Lower lobe of right lung (tissue), 2 donors: ENCODE data around the gene RYR1. TPM values are rescaled to one million over a fixed set of nuclear protein-coding genes. Genes with fewer than 3 reads are reported as not detected.
A peak's percentile ranks its signal among the peaks of the same experiment; 100 is the strongest.
"Not testable (repeated sequence)": the region's sequence is repeated elsewhere in the genome, so short reads cannot be mapped to it uniquely, and the experiment has no call there.

Experiments
- ATAC-seq, 2 donors: fragments of 200-7000 bp; cut with Tn5 transposase; one replicate each; pipeline ENCODE4 v1.9.1; 2020 to 2022; ENCODE audit warnings: mild to moderate bottlenecking in 2 of 2, moderate library complexity in 2 of 2
- DNase-seq: peaks from one replicate; pipeline ENCODE4 v3.0.0-alpha.2; 2020
- H3K27ac ChIP-seq: fragments of 200-600 bp; one replicate; pipeline ENCODE4 v1.8.0; 2022
- H3K27me3 ChIP-seq: fragments of 200-600 bp; one replicate; pipeline ENCODE4 v1.8.0; 2022; ENCODE audit warnings: low read depth
- H3K36me3 ChIP-seq: fragments of 200-600 bp; one replicate; pipeline ENCODE4 v1.8.0; 2022; ENCODE audit warnings: mild to moderate bottlenecking
- H3K4me1 ChIP-seq: fragments of 200-600 bp; one replicate; pipeline ENCODE4 v1.8.0; 2022
- H3K4me3 ChIP-seq: fragments of 200-600 bp; one replicate; pipeline ENCODE4 v1.8.0; 2022; ENCODE audit warnings: mild to moderate bottlenecking
- H3K9me3 ChIP-seq: fragments of 200-600 bp; one replicate; pipeline ENCODE4 v1.8.0; 2022
- CTCF ChIP-seq: fragments of 200-600 bp; IDR thresholded peaks from one replicate; pipeline ENCODE4 v1.8.0; 2022; ENCODE audit warnings: antibody characterized with exemption, mild to moderate bottlenecking
- intact Hi-C: fragments of 100-400 bp; cut with DNase I; formaldehyde crosslinking; loops from one replicate; pipeline ENCODE4 v1.11.0; 2022
- total RNA-seq: library from RNA; stranded (reverse); fragmentation: NEBNext Ultra II Directional; extraction: Animal tissue kit (Norgen Biotek cat#: 25700); gene quantifications from one replicate; pipeline ENCODE4 v1.2.1, GENCODE V29; 2021
- donor health status: DM: no; HTN: yes; CAD: no; lungs with severe emphysema.

RYR1 gene
- total RNA-seq, 1 donor from 2014 or later = 9.2 TPM

DNA sequence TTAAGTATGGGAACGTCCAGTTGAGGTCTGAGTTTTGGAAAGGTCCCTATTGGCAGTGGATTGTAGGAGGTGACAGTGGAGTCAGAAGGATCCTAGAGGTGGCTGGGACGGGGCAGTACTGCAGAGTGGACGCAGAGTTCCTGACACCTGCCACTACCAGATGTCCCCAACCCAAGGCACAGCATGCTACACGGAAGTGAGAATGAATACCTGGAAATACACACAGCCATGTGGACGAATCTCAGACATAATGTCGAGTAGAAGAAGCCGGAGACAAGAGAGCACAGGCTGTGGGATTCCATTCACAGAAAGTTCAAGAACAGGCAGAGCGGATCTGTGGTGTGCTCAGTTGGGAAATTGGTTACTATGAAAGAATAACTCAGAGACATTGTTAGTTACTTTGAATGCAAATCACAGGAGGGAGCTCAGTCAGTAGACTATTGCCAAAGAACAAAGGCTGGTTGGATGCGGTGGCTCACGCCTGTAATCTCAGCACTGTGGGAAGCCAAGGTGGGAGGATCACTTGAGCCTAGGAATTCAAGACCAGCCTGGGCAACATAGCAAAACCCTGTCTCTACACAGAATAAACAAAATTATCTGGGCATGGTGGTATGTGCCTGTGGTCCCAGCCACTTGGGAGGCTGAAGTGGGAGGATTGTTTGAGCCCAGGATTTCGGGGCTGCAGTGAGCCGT is 37.4 kb downstream of the RYR1 start:
- no peak for TF ChIP-seq CTCF
- no peak for ATAC-seq
- intact Hi-C loops = no loop called here

DNA sequence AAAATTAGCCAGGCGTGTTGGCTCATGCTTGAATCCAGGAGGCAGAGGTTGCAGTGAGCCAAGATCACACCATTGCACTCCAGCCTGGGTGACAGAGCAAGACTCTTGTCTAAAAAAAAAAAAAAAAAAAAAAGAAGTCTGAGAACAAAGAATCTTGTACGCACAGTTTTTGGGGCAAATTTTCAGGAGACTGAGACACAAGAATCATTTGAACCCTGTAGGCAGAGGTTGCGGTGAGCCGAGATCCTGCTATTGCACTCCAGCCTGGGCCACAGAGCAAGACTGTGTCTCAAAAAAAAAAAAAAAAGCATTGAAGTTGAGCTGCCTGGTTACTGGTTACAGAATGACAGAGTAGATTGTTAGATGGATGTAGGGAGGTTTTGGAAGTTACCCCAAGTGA is 39.2 kb downstream of the RYR1 start:
- not testable (repeated sequence) for H3K27ac ChIP-seq

More for the DNA sequence above, 37.4 kb downstream of the RYR1 start:
- Histone ChIP-seq H3K27ac (no peak overlapping the region), H3K27me3 (peaks cover 7% of the 10 kb centered on the region), H3K4me1 (no peaks in the 10 kb centered on the region), H3K9me3 (no peaks in the 10 kb centered on the region), H3K36me3 (no peaks in the 10 kb centered on the region), H3K4me3 (no peak overlapping the region)
- no peak for DNase-seq

GRCh38 chr19:38473201-38473600 is 39.7 kb downstream of the RYR1 start:
- intact Hi-C loops = no loop called here
- TF ChIP-seq CTCF = no peak
- DNase-seq (no peak), ATAC-seq (no peak)
- Histone ChIP-seq H3K27me3 (peaks cover 7% of the 10 kb centered on the region), H3K9me3 (no peaks in the 10 kb centered on the region), H3K4me3 (no peak overlapping the region), H3K27ac (no peak overlapping the region), H3K36me3 (no peaks in the 10 kb centered on the region), H3K4me1 (no peaks in the 10 kb centered on the region)

More for the DNA sequence above, 39.2 kb downstream of the RYR1 start:
- intact Hi-C loops, H3K4me3 ChIP-seq, H3K36me3 ChIP-seq, H3K9me3 ChIP-seq, H3K4me1 ChIP-seq, ATAC-seq, H3K27me3 ChIP-seq, DNase-seq: not testable (repeated sequence)

DNA sequence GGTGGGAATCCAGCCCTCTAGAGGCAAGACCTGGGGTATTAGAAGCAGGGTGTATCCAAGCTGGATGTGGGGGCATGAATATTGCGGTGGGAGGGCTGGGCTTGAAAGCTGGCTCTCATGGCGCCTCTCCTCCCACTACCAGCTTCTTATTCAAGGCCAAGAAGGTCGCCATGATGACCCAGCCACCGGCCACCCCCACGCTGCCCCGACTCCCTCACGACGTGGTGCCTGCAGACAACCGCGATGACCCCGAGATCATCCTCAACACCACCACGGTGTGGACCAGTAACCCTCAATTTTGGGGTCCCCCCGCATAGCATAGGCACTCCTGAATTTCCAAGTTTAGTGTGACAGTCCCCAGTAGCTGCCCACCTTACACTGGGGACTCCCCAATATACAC is 41.7 kb downstream of the RYR1 start:
- intact Hi-C loops = no loop called here
- Histone ChIP-seq H3K4me1 (no peaks in the 10 kb centered on the region), H3K9me3 (no peaks in the 10 kb centered on the region), H3K27ac (no peak overlapping the region), H3K27me3 (peaks cover 4% of the 10 kb centered on the region), H3K36me3 (no peaks in the 10 kb centered on the region), H3K4me3 (no peak overlapping the region)
- no peak for ATAC-seq
- no peak for DNase-seq
- no peak for TF ChIP-seq CTCF

DNA sequence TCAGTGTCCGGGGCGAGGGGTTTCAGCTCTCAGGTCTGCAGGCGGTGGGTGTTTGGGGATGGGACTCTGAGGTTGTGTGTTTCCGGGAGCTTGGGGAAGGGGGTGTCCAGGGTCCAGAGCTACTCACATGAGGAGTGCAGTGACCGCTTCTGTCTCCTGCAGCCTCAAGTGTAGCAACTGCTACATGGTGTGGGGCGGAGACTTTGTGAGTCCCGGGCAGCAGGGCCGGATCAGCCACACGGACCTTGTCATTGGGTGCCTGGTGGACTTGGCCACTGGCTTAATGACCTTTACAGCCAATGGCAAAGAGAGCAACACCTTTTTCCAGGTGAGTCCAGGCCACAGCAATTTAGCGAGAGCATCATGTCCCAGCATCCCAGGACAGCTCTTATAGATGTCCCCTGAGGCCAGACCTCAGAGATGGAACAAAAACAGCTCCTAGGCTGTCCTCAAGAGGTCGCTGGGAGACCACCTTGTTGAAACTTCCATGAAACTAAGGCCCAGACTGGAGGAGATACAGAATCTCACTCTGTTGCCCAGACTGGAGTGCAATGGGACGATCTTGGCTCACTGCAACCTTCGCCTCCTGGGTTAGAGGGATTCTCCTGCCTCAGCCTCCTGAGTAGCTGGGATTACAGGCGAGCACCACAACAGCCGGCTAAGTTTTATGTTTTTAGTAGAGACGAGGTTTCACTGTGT is 44.9 kb downstream of the RYR1 start:
- peak in 1 of 2 donors; percentile 27 for ATAC-seq
- Histone ChIP-seq H3K9me3 (no peaks in the 10 kb centered on the region), H3K4me3 (no peak overlapping the region), H3K4me1 (no peaks in the 10 kb centered on the region), H3K27me3 (peaks cover 4% of the 10 kb centered on the region), H3K27ac (no peak overlapping the region), H3K36me3 (no peaks in the 10 kb centered on the region)
- no peak for TF ChIP-seq CTCF
- no peak for DNase-seq
- intact Hi-C loops = no loop called here

GRCh38 chr19:38482496-38482895 is 49.0 kb downstream of the RYR1 start:
- Histone ChIP-seq H3K9me3 (no peaks in the 10 kb centered on the region), H3K4me1 (no peaks in the 10 kb centered on the region), H3K27ac (no peak overlapping the region), H3K36me3 (no peaks in the 10 kb centered on the region), H3K27me3 (no peaks in the 10 kb centered on the region), H3K4me3 (no peak overlapping the region)
- TF ChIP-seq CTCF = no peak
- no peak for DNase-seq
- intact Hi-C loops = no loop called here
- no peak for ATAC-seq
